Measurements from ENCODE around the gene IGFBP7. TPM values are rescaled to one million over a fixed set of nuclear protein-coding genes. Genes with fewer than 3 reads are reported as not detected.

The IGFBP7 gene
- total RNA-seq, 2 donors from 2014 or later, result 1.1 TPM; not detected in 1

- Histone ChIP-seq H3K9ac (ENCODE audit: extremely low read depth, low read length, poor library complexity, severe bottlenecking) (no peak overlapping the region), H3K36me3 (ENCODE audit: control insufficient read depth, insufficient read depth, low read length) (no peaks in the 10 kb centered on the region), H3K4me3 (ENCODE audit: low read length) (no peak overlapping the region), H3K27me3 (ENCODE audit: control insufficient read depth, insufficient read depth, low read length, poor library complexity, severe bottlenecking) (no peaks in the 10 kb centered on the region), H3K4me1 (ENCODE audit: control insufficient read depth, insufficient read depth, low read length) (no peaks in the 10 kb centered on the region), H3K9me3 (ENCODE audit: control insufficient read depth, low read length) (peaks cover 14% of the 10 kb centered on the region), H3K27ac (ENCODE audit: low read depth, low read length) (no peak overlapping the region)
- H3K27ac Mint-ChIP-seq, result no peak overlapping the region
- DNase-seq, result no peak
- H3K27me3 Mint-ChIP-seq (ENCODE audit: insufficient read depth), result no peaks in the 10 kb centered on the region
- 86 to 88% methylated on average over 5 to 8 of the region's 8 CpGs for WGBS, 2 experiments (ENCODE audit: insufficient coverage in 1 of 2, insufficient read length in 1 of 2)
- H3K9me3 Mint-ChIP-seq, result peaks cover 12% of the 10 kb centered on the region
- peaks cover 16% of the 10 kb centered on the region for H3K4me1 Mint-ChIP-seq
- H3K36me3 Mint-ChIP-seq (ENCODE audit: low read depth), result no peaks in the 10 kb centered on the region
- H3K4me3 Mint-ChIP-seq, result no peak overlapping the region
- no peak for TF ChIP-seq CTCF (conservative IDR thresholded peaks at IDR 0.05)
Observed at GRCh38 chr4:57151481-57151880, 41.3 kb upstream of the IGFBP7 start.

- no peaks in the 10 kb centered on the region for H3K36me3 Mint-ChIP-seq (ENCODE audit: low read depth)
- H3K9ac ChIP-seq (ENCODE audit: extremely low read depth, low read length, poor library complexity, severe bottlenecking), result no peak overlapping the region
- no peaks in the 10 kb centered on the region for H3K27me3 Mint-ChIP-seq (ENCODE audit: insufficient read depth)
- H3K4me1 ChIP-seq (ENCODE audit: control insufficient read depth, insufficient read depth, low read length), result no peaks in the 10 kb centered on the region
- H3K4me3 ChIP-seq (ENCODE audit: low read length), result no peak overlapping the region
- DNase-seq, result no peak
- peaks cover 12% of the 10 kb centered on the region for H3K4me1 Mint-ChIP-seq
- WGBS, 2 experiments (ENCODE audit: insufficient coverage in 1 of 2, insufficient read length in 1 of 2), result 78 to 90% methylated on average over 2 of the region's 2 CpGs
- TF ChIP-seq CTCF (conservative IDR thresholded peaks at IDR 0.05), result no peak
- peaks cover 5% of the 10 kb centered on the region for H3K9me3 ChIP-seq (ENCODE audit: control insufficient read depth, low read length)
- H3K4me3 Mint-ChIP-seq, result no peak overlapping the region
- H3K36me3 ChIP-seq (ENCODE audit: control insufficient read depth, insufficient read depth, low read length), result no peaks in the 10 kb centered on the region
- H3K27me3 ChIP-seq (ENCODE audit: control insufficient read depth, insufficient read depth, low read length, poor library complexity, severe bottlenecking), result no peaks in the 10 kb centered on the region
- H3K27ac ChIP-seq (ENCODE audit: low read depth, low read length), result no peak overlapping the region
- no peak overlapping the region for H3K27ac Mint-ChIP-seq
- H3K9me3 Mint-ChIP-seq, result peaks cover under 1% of the 10 kb centered on the region
Observed at GRCh38 chr4:57149833-57150232, 39.6 kb upstream of the IGFBP7 start.

DNA sequence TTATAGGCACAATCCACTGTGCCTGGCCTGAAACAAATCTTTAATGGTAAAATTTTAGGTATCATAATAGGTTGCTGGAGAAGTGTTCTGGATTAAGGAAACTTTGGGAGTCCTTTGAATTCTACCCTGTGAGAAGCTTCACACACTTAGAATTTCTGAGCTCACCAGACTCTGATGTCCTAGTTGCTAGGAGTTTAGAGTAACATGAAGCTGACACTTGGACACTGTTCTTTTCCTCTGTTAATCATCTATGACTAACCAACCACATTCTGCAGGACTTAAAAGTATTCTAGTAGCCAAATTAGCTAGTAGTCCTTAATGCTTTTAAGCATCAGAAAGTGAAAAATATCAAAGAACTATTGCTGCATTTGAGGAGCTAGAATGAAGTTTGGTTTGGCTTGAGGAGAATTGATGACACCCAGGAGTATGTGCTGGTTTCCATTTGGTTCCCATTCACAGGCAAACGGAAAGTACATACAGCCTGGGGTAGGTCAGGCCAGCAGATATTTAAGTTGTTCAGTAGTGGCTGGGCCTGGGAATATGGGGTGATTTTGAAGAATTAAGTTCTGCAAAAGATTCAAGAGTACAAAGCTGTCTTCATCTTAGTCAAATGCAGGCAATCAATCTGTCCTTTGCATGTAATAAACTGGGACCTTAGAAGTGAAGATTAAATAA, 38.8 kb upstream of the IGFBP7 start:
- H3K27ac ChIP-seq (ENCODE audit: low read depth, low read length), result no peak overlapping the region

More for the DNA sequence above, 38.8 kb upstream of the IGFBP7 start:
- no peaks in the 10 kb centered on the region for H3K36me3 ChIP-seq (ENCODE audit: control insufficient read depth, insufficient read depth, low read length)
- no peaks in the 10 kb centered on the region for H3K9me3 ChIP-seq (ENCODE audit: control insufficient read depth, low read length)
- TF ChIP-seq CTCF (conservative IDR thresholded peaks at IDR 0.05), result no peak
- H3K9ac ChIP-seq (ENCODE audit: extremely low read depth, low read length, poor library complexity, severe bottlenecking), result no peak overlapping the region
- no peaks in the 10 kb centered on the region for H3K27me3 Mint-ChIP-seq (ENCODE audit: insufficient read depth)
- H3K27me3 ChIP-seq (ENCODE audit: control insufficient read depth, insufficient read depth, low read length, poor library complexity, severe bottlenecking), result no peaks in the 10 kb centered on the region
- H3K4me3 Mint-ChIP-seq, result no peak overlapping the region
- H3K9me3 Mint-ChIP-seq, result no peaks in the 10 kb centered on the region
- H3K4me1 Mint-ChIP-seq, result peaks cover 8% of the 10 kb centered on the region
- H3K4me3 ChIP-seq (ENCODE audit: low read length), result no peak overlapping the region
- H3K4me1 ChIP-seq (ENCODE audit: control insufficient read depth, insufficient read depth, low read length), result no peaks in the 10 kb centered on the region
- DNase-seq, result no peak
- H3K36me3 Mint-ChIP-seq (ENCODE audit: low read depth), result no peaks in the 10 kb centered on the region
- 95% methylated on average over 1 of the region's 1 CpG; no CpG with 5 or more reads in 1 of the 2 experiments for WGBS, 2 experiments (ENCODE audit: insufficient coverage in 1 of 2, insufficient read length in 1 of 2)
- H3K27ac Mint-ChIP-seq, result no peak overlapping the region
